Tibial nerve (tissue), 4 donors: ENCODE data around the gene UBL4A. TPM values are rescaled to one million over a fixed set of nuclear protein-coding genes. Genes with fewer than 3 reads are reported as not detected.
A peak's percentile ranks its signal among the peaks of the same experiment; 100 is the strongest.

ENCODE experiments used
- DNase-seq, 2 donors: peaks; one replicate each; pipeline ENCODE4 v3.0.0-alpha.2; 2019; ENCODE audit warnings: low spot score in 2 of 2
- H3K27ac ChIP-seq, 4 donors: fragments of 200-600 bp; sonication (generic) in 3 of 4; one replicate each; pipeline ENCODE4 v1.5.1; 2017 to 2019; ENCODE audit warnings: mild to moderate bottlenecking in 1 of 4
- H3K27me3 ChIP-seq, 2 donors: fragments of 200-600 bp; sonication (generic) in 1 of 2; one replicate each; pipeline versions ENCODE4 v1.5.1 to v1.6.0; 2017 to 2019
- H3K36me3 ChIP-seq, 3 donors: fragments of 200-600 bp; sonication (generic); one replicate each; pipeline ENCODE4 v1.5.1; 2018 to 2019
- H3K4me1 ChIP-seq, 4 donors: fragments of 200-600 bp; sonication (generic) in 3 of 4; one replicate each; pipeline ENCODE4 v1.5.1; 2017 to 2019
- H3K4me3 ChIP-seq, 4 donors: fragments of 200-600 bp; sonication (generic) in 3 of 4; one replicate each; pipeline ENCODE4 v1.5.1; 2017 to 2019; ENCODE audit warnings: mild to moderate bottlenecking in 1 of 4, moderate library complexity in 1 of 4
- H3K9me3 ChIP-seq, 4 donors: fragments of 200-600 bp; sonication (generic) in 3 of 4; one replicate each; pipeline ENCODE4 v1.5.1; 2017 to 2019
- CTCF ChIP-seq, 5 experiments: fragments of 200-600 bp in 3 of 5; fragments of 450-650 bp in 2 of 5; sonication (generic) in 3 of 5; IDR thresholded peaks; one replicate each; pipeline ENCODE4 v1.5.1; 2016 to 2019; ENCODE audit warnings: antibody characterized with exemption in 5 of 5, mild to moderate bottlenecking in 3 of 5, moderate library complexity in 2 of 5
- EP300 ChIP-seq, 2 donors: sonication (generic); formaldehyde crosslinking; IDR thresholded peaks; one replicate each; pipeline ENCODE4 v1.6.1; 2017; ENCODE audit warnings: antibody characterized with exemption in 2 of 2, mild to moderate bottlenecking in 1 of 2
- POLR2A ChIP-seq, 2 donors: fragments of 450-650 bp; IDR thresholded peaks; one replicate each; pipeline ENCODE4 v1.6.1; 2017; ENCODE audit warnings: antibody characterized with exemption in 2 of 2, mild to moderate bottlenecking in 2 of 2, moderate library complexity in 2 of 2
- WGBS, 2 donors: methylation state at CpG; one replicate each; pipeline ENCODE4 v1.1.5; 2018; 5-methylcytosine and 5-hydroxymethylcytosine counted together
- total RNA-seq, 4 donors: library from RNA; depleted of rRNA; stranded (reverse); fragments of >200 nt; gene quantifications; one replicate each; pipeline ENCODE4 v1.1.0, GENCODE V29; 2016

The UBL4A gene
- total RNA-seq, 4 donors from 2014 or later = 39.0 to 58.5 (median 43.4) TPM

- TF ChIP-seq EP300 (IDR thresholded peaks at IDR 0.05) = no peak
- TF ChIP-seq POLR2A (IDR thresholded peaks at IDR 0.05) = no peak
- no peak for DNase-seq
- Histone ChIP-seq H3K36me3 (peaks cover 0 to 26% (median 0%) of the 10 kb centered on the region in 3 donors), H3K27me3 (no peaks in the 10 kb centered on the region), H3K4me1 (peaks cover 0 to 40% (median 8%) of the 10 kb centered on the region in 4 donors), H3K9me3 (no peaks in the 10 kb centered on the region), H3K4me3 (no peak overlapping the region), H3K27ac (peak overlapping the region in 2 of 4 donors; percentile 81 to 90)
- WGBS, 2 donors = 90% methylated on average over 19 to 28 of the region's 28 CpGs
These were observed 1.3 kb upstream of the UBL4A start for GRCh38 chrX:154487518-154488290.

GRCh38 chrX:154486052-154486395, 391 bp downstream of the UBL4A start:
- WGBS, 2 donors = 65% methylated on average over 8 of the region's 35 CpGs; no CpG with 5 or more reads in 1 of the 2 donors
- peak in 1 of 2 donors; percentile 24 for DNase-seq
- H3K36me3 ChIP-seq = peaks cover 0 to 26% (median 0%) of the 10 kb centered on the region in 3 donors
- TF ChIP-seq CTCF (IDR thresholded peaks at IDR 0.05) = no peak
- TF ChIP-seq POLR2A (IDR thresholded peaks at IDR 0.05) = no peak
- H3K27me3 ChIP-seq = no peaks in the 10 kb centered on the region
- peak overlapping the region; percentile 67 to 90 (median 76) for H3K27ac ChIP-seq
- H3K4me1 ChIP-seq = peaks cover 0 to 40% (median 8%) of the 10 kb centered on the region in 4 donors
- no peaks in the 10 kb centered on the region for H3K9me3 ChIP-seq
- peak overlapping the region; percentile 46 to 76 (median 58) for H3K4me3 ChIP-seq

GRCh38 chrX:154485150-154486051, 1.0 kb downstream of the UBL4A start:
- Histone ChIP-seq H3K27me3 (no peaks in the 10 kb centered on the region), H3K4me1 (peaks cover 0 to 40% (median 8%) of the 10 kb centered on the region in 4 donors), H3K36me3 (peaks cover 0 to 26% (median 0%) of the 10 kb centered on the region in 3 donors), H3K4me3 (peak overlapping the region; percentile 46 to 76 (median 58)), H3K27ac (peak overlapping the region; percentile 67 to 90 (median 76)), H3K9me3 (no peaks in the 10 kb centered on the region)
- DNase-seq = no peak
- 28 to 68% methylated on average over 7 to 35 of the region's 35 CpGs for WGBS, 2 donors
- TF ChIP-seq EP300 (IDR thresholded peaks at IDR 0.05) = no peak
- no peak for TF ChIP-seq CTCF (IDR thresholded peaks at IDR 0.05)
- no peak for TF ChIP-seq POLR2A (IDR thresholded peaks at IDR 0.05)

GRCh38 chrX:154484255-154485149, 1.9 kb downstream of the UBL4A start:
- 82 to 83% methylated on average over 4 to 16 of the region's 16 CpGs for WGBS, 2 donors
- peak overlapping the region in 2 of 4 donors; percentile 20 to 67 for H3K27ac ChIP-seq
- peaks cover 0 to 40% (median 8%) of the 10 kb centered on the region in 4 donors for H3K4me1 ChIP-seq
- no peaks in the 10 kb centered on the region for H3K9me3 ChIP-seq
- DNase-seq = no peak
- H3K4me3 ChIP-seq = no peak overlapping the region
- no peaks in the 10 kb centered on the region for H3K27me3 ChIP-seq
- H3K36me3 ChIP-seq = peaks cover 0 to 26% (median 0%) of the 10 kb centered on the region in 3 donors
- TF ChIP-seq EP300 (IDR thresholded peaks at IDR 0.05) (no peak), CTCF (IDR thresholded peaks at IDR 0.05) (no peak), POLR2A (IDR thresholded peaks at IDR 0.05) (no peak)

GRCh38 chrX:154483325-154483724, 3.1 kb downstream of the UBL4A start:
- H3K9me3 ChIP-seq = no peaks in the 10 kb centered on the region
- no peak overlapping the region for H3K27ac ChIP-seq
- 75 to 78% methylated on average over 6 to 7 of the region's 7 CpGs for WGBS, 2 donors
- no peaks in the 10 kb centered on the region for H3K27me3 ChIP-seq
- H3K4me3 ChIP-seq = no peak overlapping the region
- DNase-seq = no peak
- no peak for TF ChIP-seq POLR2A (IDR thresholded peaks at IDR 0.05)
- TF ChIP-seq CTCF (IDR thresholded peaks at IDR 0.05) = no peak
- TF ChIP-seq EP300 (IDR thresholded peaks at IDR 0.05) = no peak
- peaks cover 0 to 22% (median 0%) of the 10 kb centered on the region in 3 donors for H3K36me3 ChIP-seq
- peaks cover 0 to 31% (median 8%) of the 10 kb centered on the region in 4 donors for H3K4me1 ChIP-seq
